ENCODE data around the gene RHNO1. TPM values are rescaled to one million over a fixed set of nuclear protein-coding genes. Genes with fewer than 3 reads are reported as not detected.

Gene RHNO1
- total and polyA plus RNA-seq, 2 experiments from 2014 or later: 29.1 to 29.8 TPM

Other genes starting within 250 kb of the RHNO1 start
- 46.4 and 52.1 TPM in 2 replicates for gene FKBP4, start 82.3 kb upstream of the RHNO1 start, total RNA-seq
- gene FKBP4, start 82.3 kb upstream of the RHNO1 start, polyA plus RNA-seq: 70.9 and 77.9 TPM in 2 replicates
- 19.5 and 20.9 TPM in 2 replicates for gene ITFG2, start 64.6 kb upstream of the RHNO1 start, total RNA-seq
- 23.5 and 31.7 TPM in 2 replicates for gene ITFG2, start 64.6 kb upstream of the RHNO1 start, polyA plus RNA-seq
- gene NRIP2, start 42.2 kb upstream of the RHNO1 start, total RNA-seq: not detected in 2 replicates
- 0.30 and 0.95 TPM in 2 replicates for gene NRIP2, start 42.2 kb upstream of the RHNO1 start, polyA plus RNA-seq
- not detected in 2 replicates for gene TEX52, start 20.2 kb upstream of the RHNO1 start, total RNA-seq
- gene TEX52, start 20.2 kb upstream of the RHNO1 start, polyA plus RNA-seq: not detected in 2 replicates
- gene FOXM1, start within 50 bp of the RHNO1 start, total RNA-seq: 4.3 and 6.8 TPM in 2 replicates
- 9.4 and 11.0 TPM in 2 replicates for gene FOXM1, start within 50 bp of the RHNO1 start, polyA plus RNA-seq
- 19.0 TPM in 2 replicates for gene TULP3, start 13.7 kb downstream of the RHNO1 start, total RNA-seq
- 21.9 and 22.9 TPM in 2 replicates for gene TULP3, start 13.7 kb downstream of the RHNO1 start, polyA plus RNA-seq
- 5.5 and 8.3 TPM in 2 replicates for gene TEAD4, start 82.2 kb downstream of the RHNO1 start, total RNA-seq
- gene TEAD4, start 82.2 kb downstream of the RHNO1 start, polyA plus RNA-seq: 12.0 and 12.7 TPM in 2 replicates
- gene TSPAN9, start 200.2 kb downstream of the RHNO1 start, total RNA-seq: 35.3 and 38.6 TPM in 2 replicates
- gene TSPAN9, start 200.2 kb downstream of the RHNO1 start, polyA plus RNA-seq: 16.6 and 19.8 TPM in 2 replicates